Anterior cingulate cortex (tissue), 58 donors: ENCODE results near the gene GSTM4.
"Not testable (repeated sequence)": the region's sequence is repeated elsewhere in the genome, so short reads cannot be mapped to it uniquely, and the experiment has no call there.

Experiments used
- DNase-seq, 58 donors: peaks; one replicate each; lab custom pipeline; 2025; lab: John Stamatoyannopoulos, UW

Gene GSTM4

GRCh38 chr1:109695138-109695537 is 39.2 kb downstream of the GSTM4 start:
- DNase-seq, result not testable (repeated sequence)

- DNase-seq, result no peak
Measured at GRCh38 chr1:109697066-109697465, 41.2 kb downstream of the GSTM4 start.

GRCh38 chr1:109697861-109698260 is 42.0 kb downstream of the GSTM4 start:
- DNase-seq, result not testable (repeated sequence)

GRCh38 chr1:109702940-109703339 is 47.0 kb downstream of the GSTM4 start:
- not testable (repeated sequence) for DNase-seq

GRCh38 chr1:109704173-109704572 is 48.3 kb downstream of the GSTM4 start:
- no peak for DNase-seq

GRCh38 chr1:109705411-109705810 is 49.5 kb downstream of the GSTM4 start:
- no peak for DNase-seq

- DNase-seq, result not testable (repeated sequence)
Measured at GRCh38 chr1:109708949-109709348, 53.0 kb downstream of the GSTM4 start.

- DNase-seq, result not testable (repeated sequence)
Measured at GRCh38 chr1:109709822-109710221, 53.9 kb downstream of the GSTM4 start.
